A549 (cell line): ENCODE measurements around the gene PON2. TPM values are rescaled to one million over a fixed set of nuclear protein-coding genes. Genes with fewer than 3 reads are reported as not detected.

ENCODE experiments used
- ATAC-seq, 2 experiments: fragments of 200-7000 bp in 1 of 2; fragments of >200 bp in 1 of 2; cut with Nextera tagmentation in 1 of 2; cut with Tn5 transposase in 1 of 2; 3 replicates each; pipeline versions ENCODE4 v1.8.0 to v1.9.1; 2018 to 2020; ENCODE audit warnings: mild to moderate bottlenecking in 1 of 2, moderate library complexity in 1 of 2
- CTCF ChIA-PET: fragments of 300-600 bp; sonication (Branson Sonifier 250); formaldehyde crosslinking; extraction: SDS; loops from one replicate; lab custom pipeline; 2021; ENCODE audit warnings: antibody characterized with exemption, inconsistent platforms; lab: Yijun Ruan, JAX
- POLR2A ChIA-PET: fragments of 350-600 bp; formaldehyde crosslinking; extraction: SDS; loops from one replicate; lab custom pipeline; 2021; ENCODE audit warnings: antibody characterized with exemption, inconsistent platforms; lab: Yijun Ruan, JAX
- DNase-seq, 2 experiments: peaks; one replicate each; pipeline versions ENCODE4 v3.0.0 to v3.0.0-alpha.2; 2011 to 2016; ENCODE audit warnings: low read depth in 1 of 2, low spot score in 1 of 2
- FAIRE-seq: peaks from 2 replicates; lab custom pipeline; 2011; peaks lifted over from hg19 to GRCh38; lab: Jason Lieb, UNC
- H3K27ac ChIP-seq, 2 experiments: fragments of >200 bp; sonication (Bioruptor Twin); formaldehyde crosslinking; 3 replicates each; pipeline ENCODE4 v1.5.1; 2016 to 2017
- H3K4me1 ChIP-seq: fragments of >200 bp; sonication (Bioruptor Twin); formaldehyde crosslinking; 3 replicates; pipeline ENCODE4 v1.6.1; 2016
- H3K4me2 ChIP-seq: fragments of >200 bp; sonication (Bioruptor Twin); formaldehyde crosslinking; 3 replicates; pipeline ENCODE4 v1.6.1; 2016
- H3K4me3 ChIP-seq: fragments of >200 bp; sonication (Bioruptor Twin); formaldehyde crosslinking; 3 replicates; pipeline ENCODE4 v1.5.1; 2016
- H3K9me3 ChIP-seq: fragments of >200 bp; sonication (Bioruptor Twin); formaldehyde crosslinking; 3 replicates; pipeline ENCODE4 v1.6.1; 2016
- ATOH8 ChIP-seq: fragments of 250-450 bp; sonication (Bioruptor Pico); IDR thresholded peaks from 2 replicates; pipeline ENCODE4 v1.5.0; 2020; ENCODE audit warnings: low read depth, mild to moderate bottlenecking, moderate library complexity
- BCL3 ChIP-seq: fragments of >200 bp; sonication (Bioruptor Twin); formaldehyde crosslinking; IDR thresholded peaks from 3 replicates; pipeline ENCODE4 v1.6.1; 2016
- CBX2 ChIP-seq: fragments of 200-600 bp; sonication (generic); IDR thresholded peaks from 2 replicates; pipeline ENCODE4 v1.6.1; 2016; ENCODE audit warnings: low read depth, mild to moderate bottlenecking, borderline replicate concordance
- CBX8 ChIP-seq: fragments of 200-600 bp; sonication (generic); IDR thresholded peaks from 2 replicates; pipeline ENCODE4 v1.6.1; 2016
- CTCF ChIP-seq: fragments of >200 bp; sonication (Bioruptor Twin); formaldehyde crosslinking; IDR thresholded peaks from 3 replicates; pipeline ENCODE4 v1.5.1; 2016
- HDAC2 ChIP-seq: fragments of 200-600 bp; sonication (generic); IDR thresholded peaks from 2 replicates; pipeline ENCODE4 v1.6.1; 2016
- KDM1A ChIP-seq: fragments of 200-600 bp; sonication (generic); IDR thresholded peaks from 2 replicates; pipeline ENCODE4 v1.6.1; 2016; ENCODE audit warnings: low read depth, mild to moderate bottlenecking
- KDM5A ChIP-seq: fragments of 200-600 bp; sonication (generic); IDR thresholded peaks from 2 replicates; pipeline ENCODE4 v1.6.1; 2016; ENCODE audit warnings: antibody characterized with exemption, mild to moderate bottlenecking
- MAX ChIP-seq: IDR thresholded peaks from 2 replicates; pipeline ENCODE4 v1.6.1; 2012
- NFE2L2 ChIP-seq: fragments of 150-350 bp; conservative IDR thresholded peaks from 2 replicates; pipeline ENCODE4 v1.6.1; 2014; ENCODE audit warnings: low read length
- RARB ChIP-seq: fragments of 250-450 bp; sonication (Bioruptor Pico); IDR thresholded peaks from 2 replicates; pipeline ENCODE4 v1.8.0; 2021; ENCODE audit warnings: mild to moderate bottlenecking, moderate library complexity
- RCOR1 ChIP-seq: fragments of 150-350 bp; IDR thresholded peaks from 2 replicates; pipeline ENCODE4 v1.6.1; 2014; ENCODE audit warnings: antibody characterized with exemption, low read length, low read depth
- REST ChIP-seq: fragments of 200-600 bp; sonication (generic); IDR thresholded peaks from 2 replicates; pipeline ENCODE4 v1.6.1; 2016; ENCODE audit warnings: antibody characterized with exemption, mild to moderate bottlenecking, moderate library complexity
- ZNF302 ChIP-seq: fragments of 250-450 bp; sonication (Bioruptor Pico); IDR thresholded peaks from 2 replicates; pipeline ENCODE4 v1.9.0; 2021; ENCODE audit warnings: inconsistent platforms, mild to moderate bottlenecking, moderate library complexity
- ZSCAN20 ChIP-seq: fragments of 250-450 bp; sonication (Bioruptor Pico); IDR thresholded peaks from 2 replicates; pipeline ENCODE4 v1.8.0; 2022; ENCODE audit warnings: mild to moderate bottlenecking, moderate library complexity
- WGBS: methylation state at CpG from one replicate; pipeline ENCODE4 v1.1.6; 2017; ENCODE audit errors: missing lambda C conversion rate; 5-methylcytosine and 5-hydroxymethylcytosine counted together
- polyA plus RNA-seq, 4 experiments: library from polyadenylated mRNA; depleted of rRNA in 3 of 4; stranded (reverse); fragments of >200 nt; fragmentation: RNase III in 1 of 4; extraction: RNeasy Plus Mini Kit Qiagen cat#74134 plus additional on column Dnase treatment in 1 of 4; gene quantifications; 2 replicates in 3 of 4; 3 replicates in 1 of 4; pipeline ENCODE4 v1.2.3, GENCODE V29; 2011 to 2017

PON2 gene
- polyA plus RNA-seq, 2 of the 4 experiments (the other 2 are of a cell fraction): 395 to 829 TPM

GRCh38 chr7:95430864-95431263, 4.0 kb downstream of the PON2 start (continued):
- TF ChIP-seq REST (no peak), NFE2L2 (no peak), ZSCAN20 (CRISPR knock-in tag) (0 out of 2 replicates have a peak, but pooled peaks have one; percentile 16), HDAC2 (no peak), CBX2 (no peak), KDM5A (no peak), RCOR1 (no peak), RARB (CRISPR knock-in tag) (0 out of 2 replicates have a peak, but pooled peaks have one; percentile 23)
- TF ChIP-seq, all 56 proteins: peak for 19

- 45% methylated on average over 5 of the region's 5 CpGs for WGBS
Observed at GRCh38 chr7:95429241-95429990, 5.4 kb downstream of the PON2 start.

More at GRCh38 chr7:95429241-95429990, 5.4 kb downstream of the PON2 start:
- 0 out of 2 replicates have a peak, but pooled peaks have one; percentile 53 for TF ChIP-seq KDM1A
- TF ChIP-seq BCL3: no peak
- TF ChIP-seq ZNF302: no peak
- TF ChIP-seq ATOH8 (CRISPR knock-in tag): no peak
- no peak for TF ChIP-seq HDAC2
- TF ChIP-seq CTCF: no peak
- TF ChIP-seq CBX8: no peak
- no peak for TF ChIP-seq MAX
- Histone ChIP-seq H3K4me3 (no peak overlapping the region), H3K4me2 (peak overlapping the region; percentile 90), H3K9me3 (no peaks in the 10 kb centered on the region), H3K4me1 (peaks cover 86% of the 10 kb centered on the region), H3K27ac (peak overlapping the region; percentile 96 to 98)
- DNase-seq (no peak), ATAC-seq (no peak), FAIRE-seq (no peak)
- CTCF ChIA-PET: interaction anchor here (1.0 to 4.5 kb wide), 8 partner anchors 12 to 1540 kb away, joined by 3 to 31 read pairs (median 3); partner anchors contain the start of gene PON3
- POLR2A ChIA-PET: no interaction called here
